ENCODE data around the gene EIF2S2. TPM values are rescaled to one million over a fixed set of nuclear protein-coding genes. Genes with fewer than 3 reads are reported as not detected.

Gene EIF2S2
- total and polyA plus RNA-seq, 3 experiments from 2014 or later = 24.2 to 130 (median 128) TPM

GRCh38 chr20:34104059-34104458 lies 8.0 kb downstream of the EIF2S2 start:
- Histone ChIP-seq H3K27ac (ENCODE audit: low read depth, low read length) (no peak overlapping the region), H3K27me3 (ENCODE audit: insufficient read depth, low read length, poor library complexity, severe bottlenecking) (no peaks in the 10 kb centered on the region), H3K36me3 (ENCODE audit: insufficient read depth, low read length) (peaks cover 49% of the 10 kb centered on the region), H3K4me3 (ENCODE audit: low read length) (no peak overlapping the region), H3K4me1 (ENCODE audit: insufficient read depth, low read length) (peaks cover 47% of the 10 kb centered on the region), H3K9me3 (ENCODE audit: low read length) (no peaks in the 10 kb centered on the region)
- H3K27ac Mint-ChIP-seq = peak overlapping the region; percentile 24 to 91 (median 68)
- no peaks in the 10 kb centered on the region for H3K27me3 Mint-ChIP-seq
- H3K9me3 Mint-ChIP-seq = no peaks in the 10 kb centered on the region
- ChIA-PET POLR2A (interaction anchor here (0.6 kb wide), 1 partner anchor 1427 kb away, joined by 6 read pairs; no protein-coding TSS in a partner anchor), CTCF (interaction anchor here (0.9 kb wide), 1 partner anchor 9 kb away, joined by 3 read pairs; no protein-coding TSS in a partner anchor)
- peaks cover 47 to 75% (median 71%) of the 10 kb centered on the region in 3 donors for H3K4me1 Mint-ChIP-seq
- H3K4me3 Mint-ChIP-seq = no peak overlapping the region
- peaks cover 4 to 81% (median 25%) of the 10 kb centered on the region in 3 donors for H3K36me3 Mint-ChIP-seq
- no peak for DNase-seq

GRCh38 chr20:34102342-34102741 lies 9.7 kb downstream of the EIF2S2 start:
- no peak overlapping the region for H3K27ac ChIP-seq (ENCODE audit: low read depth, low read length)
- ChIA-PET CTCF (interaction anchor here (1.1 kb wide), 1 partner anchor 130 kb away, joined by 3 read pairs; no protein-coding TSS in a partner anchor), POLR2A (no interaction called here)
- peaks cover 30 to 58% (median 54%) of the 10 kb centered on the region in 3 donors for H3K4me1 Mint-ChIP-seq
- no peaks in the 10 kb centered on the region for H3K9me3 Mint-ChIP-seq
- no peaks in the 10 kb centered on the region for H3K27me3 Mint-ChIP-seq
- H3K4me3 ChIP-seq (ENCODE audit: low read length) = no peak overlapping the region
- peaks cover 30% of the 10 kb centered on the region for H3K4me1 ChIP-seq (ENCODE audit: insufficient read depth, low read length)
- peaks cover 4 to 85% (median 27%) of the 10 kb centered on the region in 3 donors for H3K36me3 Mint-ChIP-seq
- no peak overlapping the region for H3K4me3 Mint-ChIP-seq
- peaks cover 50% of the 10 kb centered on the region for H3K36me3 ChIP-seq (ENCODE audit: insufficient read depth, low read length)
- no peak for DNase-seq
- H3K9me3 ChIP-seq (ENCODE audit: low read length) = no peaks in the 10 kb centered on the region
- peak overlapping the region in 6 of 8 donors; percentile 33 to 82 (median 64) for H3K27ac Mint-ChIP-seq
- H3K27me3 ChIP-seq (ENCODE audit: insufficient read depth, low read length, poor library complexity, severe bottlenecking) = no peaks in the 10 kb centered on the region

- Mint-ChIP-seq H3K27me3 (no peaks in the 10 kb centered on the region), H3K4me1 (peaks cover 23 to 45% (median 41%) of the 10 kb centered on the region in 3 donors), H3K36me3 (peaks cover 8 to 94% (median 30%) of the 10 kb centered on the region in 3 donors), H3K27ac (peak overlapping the region in 5 of 8 donors; percentile 21 to 80 (median 75)), H3K9me3 (no peaks in the 10 kb centered on the region), H3K4me3 (no peak overlapping the region)
- peaks cover 65% of the 10 kb centered on the region for H3K36me3 ChIP-seq (ENCODE audit: insufficient read depth, low read length)
- CTCF ChIA-PET = interaction anchor here (0.7 kb wide), 1 partner anchor 11 kb away, joined by 3 read pairs; no protein-coding TSS in a partner anchor
- POLR2A ChIA-PET = no interaction called here
- peaks cover 13% of the 10 kb centered on the region for H3K4me1 ChIP-seq (ENCODE audit: insufficient read depth, low read length)
- DNase-seq = no peak
- no peaks in the 10 kb centered on the region for H3K9me3 ChIP-seq (ENCODE audit: low read length)
- H3K4me3 ChIP-seq (ENCODE audit: low read length) = no peak overlapping the region
- no peaks in the 10 kb centered on the region for H3K27me3 ChIP-seq (ENCODE audit: insufficient read depth, low read length, poor library complexity, severe bottlenecking)
- no peak overlapping the region for H3K27ac ChIP-seq (ENCODE audit: low read depth, low read length)
These were observed 11.5 kb downstream of the EIF2S2 start for GRCh38 chr20:34100576-34100975.

- no peaks in the 10 kb centered on the region for H3K9me3 ChIP-seq (ENCODE audit: low read length)
- no peak overlapping the region for H3K27ac ChIP-seq (ENCODE audit: low read depth, low read length)
- Mint-ChIP-seq H3K9me3 (no peaks in the 10 kb centered on the region), H3K4me1 (peaks cover 15 to 36% (median 33%) of the 10 kb centered on the region in 3 donors), H3K4me3 (no peak overlapping the region), H3K36me3 (peaks cover 8 to 92% (median 26%) of the 10 kb centered on the region in 3 donors), H3K27ac (peak overlapping the region in 1 of 8 donors; percentile 42), H3K27me3 (no peaks in the 10 kb centered on the region)
- peaks cover 6% of the 10 kb centered on the region for H3K4me1 ChIP-seq (ENCODE audit: insufficient read depth, low read length)
- H3K4me3 ChIP-seq (ENCODE audit: low read length) = no peak overlapping the region
- CTCF ChIA-PET = no interaction called here
- no peak for DNase-seq
- H3K36me3 ChIP-seq (ENCODE audit: insufficient read depth, low read length) = peaks cover 60% of the 10 kb centered on the region
- POLR2A ChIA-PET = interaction anchor here (0.5 kb wide), 1 partner anchor 1858 kb away, joined by 3 read pairs; no protein-coding TSS in a partner anchor
- no peaks in the 10 kb centered on the region for H3K27me3 ChIP-seq (ENCODE audit: insufficient read depth, low read length, poor library complexity, severe bottlenecking)
These were observed 12.4 kb downstream of the EIF2S2 start for GRCh38 chr20:34099675-34100074.

GRCh38 chr20:34098570-34098969 lies 13.5 kb downstream of the EIF2S2 start:
- POLR2A ChIA-PET = no interaction called here
- Mint-ChIP-seq H3K9me3 (no peaks in the 10 kb centered on the region), H3K36me3 (peaks cover 12 to 89% (median 20%) of the 10 kb centered on the region in 3 donors), H3K4me1 (peaks cover 13 to 31% (median 29%) of the 10 kb centered on the region in 3 donors), H3K4me3 (no peak overlapping the region), H3K27ac (peak overlapping the region in 1 of 8 donors; percentile 70), H3K27me3 (no peaks in the 10 kb centered on the region)
- no peak overlapping the region for H3K27ac ChIP-seq (ENCODE audit: low read depth, low read length)
- CTCF ChIA-PET = no interaction called here
- H3K4me3 ChIP-seq (ENCODE audit: low read length) = no peak overlapping the region
- H3K9me3 ChIP-seq (ENCODE audit: low read length) = no peaks in the 10 kb centered on the region
- DNase-seq = no peak
- H3K4me1 ChIP-seq (ENCODE audit: insufficient read depth, low read length) = no peaks in the 10 kb centered on the region
- peaks cover 55% of the 10 kb centered on the region for H3K36me3 ChIP-seq (ENCODE audit: insufficient read depth, low read length)
- no peaks in the 10 kb centered on the region for H3K27me3 ChIP-seq (ENCODE audit: insufficient read depth, low read length, poor library complexity, severe bottlenecking)

GRCh38 chr20:34096699-34097444 lies 15.2 kb downstream of the EIF2S2 start:
- H3K36me3 ChIP-seq (ENCODE audit: insufficient read depth, low read length) = peaks cover 51% of the 10 kb centered on the region
- Mint-ChIP-seq H3K4me3 (no peak overlapping the region), H3K4me1 (peaks cover 8 to 30% (median 25%) of the 10 kb centered on the region in 3 donors), H3K9me3 (no peaks in the 10 kb centered on the region), H3K27me3 (no peaks in the 10 kb centered on the region), H3K27ac (peak overlapping the region in 4 of 8 donors; percentile 12 to 86 (median 50)), H3K36me3 (peaks cover 8 to 89% (median 19%) of the 10 kb centered on the region in 3 donors)
- no peaks in the 10 kb centered on the region for H3K9me3 ChIP-seq (ENCODE audit: low read length)
- ChIA-PET CTCF (interaction anchor here (0.8 kb wide), 1 partner anchor 29 kb away, joined by 3 read pairs; no protein-coding TSS in a partner anchor), POLR2A (no interaction called here)
- no peaks in the 10 kb centered on the region for H3K4me1 ChIP-seq (ENCODE audit: insufficient read depth, low read length)
- no peaks in the 10 kb centered on the region for H3K27me3 ChIP-seq (ENCODE audit: insufficient read depth, low read length, poor library complexity, severe bottlenecking)
- no peak overlapping the region for H3K4me3 ChIP-seq (ENCODE audit: low read length)
- no peak for DNase-seq
- no peak overlapping the region for H3K27ac ChIP-seq (ENCODE audit: low read depth, low read length)

- ChIA-PET POLR2A (no interaction called here), CTCF (no interaction called here)
- no peak overlapping the region for H3K4me3 Mint-ChIP-seq
- H3K4me1 Mint-ChIP-seq = peaks cover 7 to 27% (median 25%) of the 10 kb centered on the region in 3 donors
- Histone ChIP-seq H3K4me3 (ENCODE audit: low read length) (no peak overlapping the region), H3K27ac (ENCODE audit: low read depth, low read length) (no peak overlapping the region), H3K27me3 (ENCODE audit: insufficient read depth, low read length, poor library complexity, severe bottlenecking) (no peaks in the 10 kb centered on the region), H3K4me1 (ENCODE audit: insufficient read depth, low read length) (no peaks in the 10 kb centered on the region), H3K9me3 (ENCODE audit: low read length) (no peaks in the 10 kb centered on the region), H3K36me3 (ENCODE audit: insufficient read depth, low read length) (peaks cover 46% of the 10 kb centered on the region)
- DNase-seq = no peak
- peak overlapping the region in 2 of 8 donors; percentile 15 to 87 for H3K27ac Mint-ChIP-seq
- no peaks in the 10 kb centered on the region for H3K9me3 Mint-ChIP-seq
- H3K27me3 Mint-ChIP-seq = no peaks in the 10 kb centered on the region
- H3K36me3 Mint-ChIP-seq = peaks cover 8 to 87% (median 17%) of the 10 kb centered on the region in 3 donors
These were observed 16.2 kb downstream of the EIF2S2 start for GRCh38 chr20:34095825-34096224.

GRCh38 chr20:34093895-34094294 lies 18.1 kb downstream of the EIF2S2 start:
- H3K27me3 Mint-ChIP-seq = no peaks in the 10 kb centered on the region
- peak overlapping the region in 5 of 8 donors; percentile 18 to 80 (median 30) for H3K27ac Mint-ChIP-seq
- ChIA-PET CTCF (no interaction called here), POLR2A (no interaction called here)
- no peaks in the 10 kb centered on the region for H3K27me3 ChIP-seq (ENCODE audit: insufficient read depth, low read length, poor library complexity, severe bottlenecking)
- H3K9me3 Mint-ChIP-seq = no peaks in the 10 kb centered on the region
- no peaks in the 10 kb centered on the region for H3K4me1 ChIP-seq (ENCODE audit: insufficient read depth, low read length)
- DNase-seq = no peak
- H3K36me3 Mint-ChIP-seq = peaks cover 8 to 91% (median 18%) of the 10 kb centered on the region in 3 donors
- H3K36me3 ChIP-seq (ENCODE audit: insufficient read depth, low read length) = peaks cover 49% of the 10 kb centered on the region
- peaks cover 4 to 24% (median 15%) of the 10 kb centered on the region in 3 donors for H3K4me1 Mint-ChIP-seq
- H3K4me3 ChIP-seq (ENCODE audit: low read length) = no peak overlapping the region
- no peak overlapping the region for H3K27ac ChIP-seq (ENCODE audit: low read depth, low read length)
- no peaks in the 10 kb centered on the region for H3K9me3 ChIP-seq (ENCODE audit: low read length)
- no peak overlapping the region for H3K4me3 Mint-ChIP-seq
